HL-60 (cell line): ENCODE measurements around the gene C16orf74.

Source experiments
- DNase-seq, 2 experiments: peaks; one replicate each; pipeline ENCODE4 v3.0.0-alpha.2; 2010 to 2020; ENCODE audit warnings: low read depth in 1 of 2, low spot score in 1 of 2
- H3K27ac ChIP-seq: fragments of 250-450 bp; sonication (Bioruptor Pico); replicated peaks from 2 replicates; pipeline ENCODE4 v1.5.1; 2020; ENCODE audit warnings: mild to moderate bottlenecking, moderate library complexity
- H3K27me3 ChIP-seq: fragments of 250-450 bp; sonication (Bioruptor Pico); 2 replicates; pipeline ENCODE4 v1.5.1; 2021; ENCODE audit warnings: mild to moderate bottlenecking, moderate library complexity; ENCODE audit not compliant: insufficient read depth, poor library complexity, severe bottlenecking
- H3K4me3 ChIP-seq: replicated peaks from 2 replicates; pipeline ENCODE4 v1.5.1; 2011; ENCODE audit warnings: mild to moderate bottlenecking, control low read depth, low read length; ENCODE audit not compliant: insufficient read depth
- GABPA ChIP-seq: IDR thresholded peaks from 2 replicates; pipeline ENCODE4 v1.6.1; 2012; ENCODE audit warnings: low read depth
- POLR2AphosphoS5 ChIP-seq: IDR thresholded peaks from 2 replicates; pipeline ENCODE4 v1.6.1; 2012; ENCODE audit warnings: low read depth
- SPI1 ChIP-seq: IDR thresholded peaks from 2 replicates; pipeline ENCODE4 v1.6.1; 2012; ENCODE audit warnings: low read depth, mild to moderate bottlenecking, borderline replicate concordance
- TF ChIP-seq, protein P1 (sequence below): IDR thresholded peaks from one replicate; pipeline ENCODE4 v1.5.1; 2011; ENCODE audit warnings: low read length, control low read depth, inconsistent platforms; ENCODE audit not compliant: insufficient read depth
- TF ChIP-seq, protein P2 (sequence below): IDR thresholded peaks from 2 replicates; pipeline ENCODE4 v1.6.1; 2012; ENCODE audit warnings: low read depth; ENCODE audit not compliant: insufficient replicate concordance

The C16orf74 gene

GRCh38 chr16:85715169-85716021 is 35.5 kb downstream of the C16orf74 start:
- no peak for DNase-seq
- Histone ChIP-seq H3K27ac (no peak overlapping the region), H3K27me3 (no peaks in the 10 kb centered on the region), H3K4me3 (no peak overlapping the region)
- TF ChIP-seq SPI1, result no peak
- TF ChIP-seq, protein P1, sequence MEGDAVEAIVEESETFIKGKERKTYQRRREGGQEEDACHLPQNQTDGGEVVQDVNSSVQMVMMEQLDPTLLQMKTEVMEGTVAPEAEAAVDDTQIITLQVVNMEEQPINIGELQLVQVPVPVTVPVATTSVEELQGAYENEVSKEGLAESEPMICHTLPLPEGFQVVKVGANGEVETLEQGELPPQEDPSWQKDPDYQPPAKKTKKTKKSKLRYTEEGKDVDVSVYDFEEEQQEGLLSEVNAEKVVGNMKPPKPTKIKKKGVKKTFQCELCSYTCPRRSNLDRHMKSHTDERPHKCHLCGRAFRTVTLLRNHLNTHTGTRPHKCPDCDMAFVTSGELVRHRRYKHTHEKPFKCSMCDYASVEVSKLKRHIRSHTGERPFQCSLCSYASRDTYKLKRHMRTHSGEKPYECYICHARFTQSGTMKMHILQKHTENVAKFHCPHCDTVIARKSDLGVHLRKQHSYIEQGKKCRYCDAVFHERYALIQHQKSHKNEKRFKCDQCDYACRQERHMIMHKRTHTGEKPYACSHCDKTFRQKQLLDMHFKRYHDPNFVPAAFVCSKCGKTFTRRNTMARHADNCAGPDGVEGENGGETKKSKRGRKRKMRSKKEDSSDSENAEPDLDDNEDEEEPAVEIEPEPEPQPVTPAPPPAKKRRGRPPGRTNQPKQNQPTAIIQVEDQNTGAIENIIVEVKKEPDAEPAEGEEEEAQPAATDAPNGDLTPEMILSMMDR, result no peak
- no peak for TF ChIP-seq POLR2AphosphoS5
- TF ChIP-seq, protein P2, sequence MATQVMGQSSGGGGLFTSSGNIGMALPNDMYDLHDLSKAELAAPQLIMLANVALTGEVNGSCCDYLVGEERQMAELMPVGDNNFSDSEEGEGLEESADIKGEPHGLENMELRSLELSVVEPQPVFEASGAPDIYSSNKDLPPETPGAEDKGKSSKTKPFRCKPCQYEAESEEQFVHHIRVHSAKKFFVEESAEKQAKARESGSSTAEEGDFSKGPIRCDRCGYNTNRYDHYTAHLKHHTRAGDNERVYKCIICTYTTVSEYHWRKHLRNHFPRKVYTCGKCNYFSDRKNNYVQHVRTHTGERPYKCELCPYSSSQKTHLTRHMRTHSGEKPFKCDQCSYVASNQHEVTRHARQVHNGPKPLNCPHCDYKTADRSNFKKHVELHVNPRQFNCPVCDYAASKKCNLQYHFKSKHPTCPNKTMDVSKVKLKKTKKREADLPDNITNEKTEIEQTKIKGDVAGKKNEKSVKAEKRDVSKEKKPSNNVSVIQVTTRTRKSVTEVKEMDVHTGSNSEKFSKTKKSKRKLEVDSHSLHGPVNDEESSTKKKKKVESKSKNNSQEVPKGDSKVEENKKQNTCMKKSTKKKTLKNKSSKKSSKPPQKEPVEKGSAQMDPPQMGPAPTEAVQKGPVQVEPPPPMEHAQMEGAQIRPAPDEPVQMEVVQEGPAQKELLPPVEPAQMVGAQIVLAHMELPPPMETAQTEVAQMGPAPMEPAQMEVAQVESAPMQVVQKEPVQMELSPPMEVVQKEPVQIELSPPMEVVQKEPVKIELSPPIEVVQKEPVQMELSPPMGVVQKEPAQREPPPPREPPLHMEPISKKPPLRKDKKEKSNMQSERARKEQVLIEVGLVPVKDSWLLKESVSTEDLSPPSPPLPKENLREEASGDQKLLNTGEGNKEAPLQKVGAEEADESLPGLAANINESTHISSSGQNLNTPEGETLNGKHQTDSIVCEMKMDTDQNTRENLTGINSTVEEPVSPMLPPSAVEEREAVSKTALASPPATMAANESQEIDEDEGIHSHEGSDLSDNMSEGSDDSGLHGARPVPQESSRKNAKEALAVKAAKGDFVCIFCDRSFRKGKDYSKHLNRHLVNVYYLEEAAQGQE, result no peak
- no peak for TF ChIP-seq GABPA

DNA sequence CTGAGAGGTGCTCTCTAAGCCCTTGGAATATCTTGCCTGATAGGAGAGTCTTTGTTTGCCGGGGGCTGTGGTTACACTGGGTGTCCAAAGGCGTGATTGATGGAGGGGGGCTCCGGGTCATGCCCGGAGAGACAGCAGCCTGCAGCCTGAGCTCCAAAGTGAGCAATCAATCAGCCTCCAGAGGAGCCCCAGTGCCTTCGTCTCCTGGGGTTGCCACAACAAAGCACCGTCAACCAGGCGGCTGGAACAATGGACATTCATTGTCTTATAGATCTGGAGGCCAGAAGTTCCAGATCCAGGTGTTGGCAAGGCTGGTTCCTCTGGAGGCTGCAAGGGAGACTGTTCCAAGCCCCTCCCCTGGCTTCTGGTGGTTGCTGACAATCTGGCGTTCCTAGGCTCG is 38.1 kb downstream of the C16orf74 start:
- H3K27ac ChIP-seq, result no peak overlapping the region
- TF ChIP-seq, protein P2, result no peak
- TF ChIP-seq SPI1 (no peak), POLR2AphosphoS5 (no peak), GABPA (no peak)
- TF ChIP-seq, protein P1, result no peak
- no peak for DNase-seq
- no peaks in the 10 kb centered on the region for H3K27me3 ChIP-seq
- no peak overlapping the region for H3K4me3 ChIP-seq

DNA sequence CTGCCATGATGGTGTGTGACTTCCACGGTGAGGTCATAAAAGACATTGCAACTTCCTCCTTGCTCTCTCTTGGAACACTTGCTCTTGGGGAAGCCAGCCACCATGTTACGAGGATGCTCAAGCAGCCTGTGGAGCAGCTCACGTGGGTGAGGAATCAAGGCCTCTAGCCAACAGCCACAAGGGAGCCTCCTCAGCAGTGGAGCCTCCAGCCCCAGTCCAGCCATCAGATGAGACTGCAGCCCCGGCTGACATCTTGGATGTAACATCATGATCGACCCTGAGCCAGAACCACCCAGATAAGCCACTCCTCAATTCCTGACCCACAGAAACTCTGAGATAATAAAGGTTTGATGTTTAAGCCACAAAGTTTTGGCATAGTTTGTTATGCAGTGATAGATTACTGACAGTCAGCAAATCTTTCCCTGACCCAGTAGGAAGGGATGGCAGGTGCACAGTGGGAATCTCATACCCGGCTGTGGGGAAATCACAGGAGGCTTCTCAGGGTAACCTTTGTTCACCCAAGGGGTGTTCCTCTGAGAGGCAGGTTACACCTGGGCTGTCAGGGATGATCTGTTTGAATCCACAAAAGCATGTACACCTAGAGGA is 38.8 kb downstream of the C16orf74 start:
- no peaks in the 10 kb centered on the region for H3K27me3 ChIP-seq
- TF ChIP-seq POLR2AphosphoS5 (no peak), SPI1 (no peak), GABPA (no peak)
- TF ChIP-seq, protein P2, result no peak
- TF ChIP-seq, protein P1, result no peak
- no peak overlapping the region for H3K4me3 ChIP-seq
- no peak overlapping the region for H3K27ac ChIP-seq
- DNase-seq, result no peak
